A549 (cell line): ENCODE measurements around the gene SYK.

Experiments used
- CHD2 ChIP-seq: fragments of 150-350 bp; IDR thresholded peaks from 2 replicates; pipeline ENCODE4 v1.6.1; 2014; ENCODE audit warnings: low read length; ENCODE audit not compliant: partially characterized antibody
- RFX5 ChIP-seq: fragments of 450-650 bp; IDR thresholded peaks from 2 replicates; pipeline ENCODE4 v1.7.1; 2014; ENCODE audit warnings: antibody characterized with exemption, mild to moderate bottlenecking, moderate library complexity
- SMC3 ChIP-seq: fragments of >200 bp; sonication (Bioruptor Twin); formaldehyde crosslinking; IDR thresholded peaks from 3 replicates; pipeline ENCODE4 v1.6.1; 2018; ENCODE audit warnings: inconsistent platforms
- TF ChIP-seq, protein P1 (sequence below): fragments of >200 bp; sonication (Bioruptor Twin); formaldehyde crosslinking; IDR thresholded peaks from 3 replicates; pipeline ENCODE4 v1.5.1; 2016

DNA sequence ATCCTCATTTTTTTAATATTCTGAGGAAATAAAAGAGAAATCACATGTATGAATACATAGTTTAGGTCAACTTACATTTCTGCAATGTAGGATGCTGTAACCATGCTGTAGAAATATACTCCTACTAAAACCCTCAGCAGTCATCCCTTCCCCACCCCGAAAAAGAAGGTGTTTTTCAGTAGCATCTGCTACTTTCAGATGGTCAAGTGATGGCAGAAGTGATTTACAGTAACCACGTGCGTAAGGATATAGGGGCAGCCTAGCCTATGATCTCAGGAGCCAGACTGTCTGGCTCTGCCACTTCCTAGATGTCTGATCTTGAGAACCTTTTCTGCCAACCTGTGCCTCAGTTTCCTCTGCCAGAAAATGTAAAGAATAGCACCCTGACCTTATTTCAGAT lies 26.0 kb upstream of the SYK start:
- TF ChIP-seq CHD2 (no peak), RFX5 (no peak), SMC3 (no peak)
- TF ChIP-seq, protein P1, sequence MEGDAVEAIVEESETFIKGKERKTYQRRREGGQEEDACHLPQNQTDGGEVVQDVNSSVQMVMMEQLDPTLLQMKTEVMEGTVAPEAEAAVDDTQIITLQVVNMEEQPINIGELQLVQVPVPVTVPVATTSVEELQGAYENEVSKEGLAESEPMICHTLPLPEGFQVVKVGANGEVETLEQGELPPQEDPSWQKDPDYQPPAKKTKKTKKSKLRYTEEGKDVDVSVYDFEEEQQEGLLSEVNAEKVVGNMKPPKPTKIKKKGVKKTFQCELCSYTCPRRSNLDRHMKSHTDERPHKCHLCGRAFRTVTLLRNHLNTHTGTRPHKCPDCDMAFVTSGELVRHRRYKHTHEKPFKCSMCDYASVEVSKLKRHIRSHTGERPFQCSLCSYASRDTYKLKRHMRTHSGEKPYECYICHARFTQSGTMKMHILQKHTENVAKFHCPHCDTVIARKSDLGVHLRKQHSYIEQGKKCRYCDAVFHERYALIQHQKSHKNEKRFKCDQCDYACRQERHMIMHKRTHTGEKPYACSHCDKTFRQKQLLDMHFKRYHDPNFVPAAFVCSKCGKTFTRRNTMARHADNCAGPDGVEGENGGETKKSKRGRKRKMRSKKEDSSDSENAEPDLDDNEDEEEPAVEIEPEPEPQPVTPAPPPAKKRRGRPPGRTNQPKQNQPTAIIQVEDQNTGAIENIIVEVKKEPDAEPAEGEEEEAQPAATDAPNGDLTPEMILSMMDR = no peak
